GM23338 (cell line): ENCODE results near the gene CX3CL1. TPM values are rescaled to one million over a fixed set of nuclear protein-coding genes. Genes with fewer than 3 reads are reported as not detected.

Experiments
- ATAC-seq: fragments of 200-7000 bp; cut with Tn5 transposase; 3 replicates; pipeline ENCODE4 v1.9.1; 2020
- DNase-seq: peaks from one replicate; pipeline ENCODE4 v3.0.0-alpha.2; 2015; ENCODE audit warnings: low spot score
- H2AFZ ChIP-seq: fragments of 200-600 bp; sonication (generic); 2 replicates; pipeline ENCODE4 v1.8.0; 2016; ENCODE audit warnings: antibody characterized with exemption, mild to moderate bottlenecking, moderate library complexity
- H3F3A ChIP-seq: fragments of 200-600 bp; sonication (generic); replicated peaks from 2 replicates; pipeline ENCODE4 v1.8.0; 2017; ENCODE audit warnings: antibody characterized with exemption, mixed run types, low read depth
- H3K27ac ChIP-seq: fragments of 200-600 bp; sonication (generic); 2 replicates; pipeline ENCODE4 v1.6.1; 2016; ENCODE audit warnings: low read depth
- H3K27me3 ChIP-seq: fragments of 200-600 bp; sonication (generic); 2 replicates; pipeline ENCODE4 v1.8.0; 2016; ENCODE audit warnings: mild to moderate bottlenecking, mixed run types, moderate library complexity; ENCODE audit not compliant: insufficient read depth
- H3K36me3 ChIP-seq: fragments of 200-600 bp; sonication (generic); 2 replicates; pipeline ENCODE4 v1.8.0; 2016; ENCODE audit warnings: mild to moderate bottlenecking; ENCODE audit not compliant: insufficient read depth
- H3K4me1 ChIP-seq: fragments of 200-600 bp; sonication (generic); 2 replicates; pipeline ENCODE4 v1.8.0; 2016; ENCODE audit warnings: mild to moderate bottlenecking, moderate library complexity; ENCODE audit not compliant: insufficient read depth
- H3K4me2 ChIP-seq: fragments of 200-600 bp; sonication (generic); 2 replicates; pipeline ENCODE4 v1.7.1; 2017; ENCODE audit warnings: mixed run types
- H3K4me3 ChIP-seq: fragments of 200-600 bp; sonication (generic); 2 replicates; pipeline ENCODE4 v1.6.1; 2016; ENCODE audit warnings: mixed run types
- H3K79me2 ChIP-seq: fragments of 200-600 bp; sonication (generic); replicated peaks from 2 replicates; pipeline ENCODE4 v1.8.0; 2017; ENCODE audit warnings: mild to moderate bottlenecking; ENCODE audit not compliant: insufficient read depth
- H3K9me2 ChIP-seq: fragments of 200-600 bp; sonication (generic); 2 replicates; pipeline ENCODE4 v1.8.0; 2017; ENCODE audit not compliant: insufficient read depth
- H4K20me1 ChIP-seq: fragments of 200-600 bp; sonication (generic); replicated peaks from 2 replicates; pipeline ENCODE4 v1.8.0; 2017; ENCODE audit warnings: mild to moderate bottlenecking; ENCODE audit not compliant: insufficient read depth
- H3K27ac Mint-ChIP-seq: 2 replicates; pipeline ENCODE4 v1.8.0; 2020; ENCODE audit warnings: inconsistent platforms, mild to moderate bottlenecking, moderate library complexity, mixed read lengths
- H3K27me3 Mint-ChIP-seq: 3 replicates; pipeline ENCODE4 v1.8.0; 2022; ENCODE audit warnings: low read depth, mild to moderate bottlenecking, moderate library complexity, mixed read lengths, inconsistent platforms; ENCODE audit not compliant: insufficient read depth, poor library complexity
- H3K36me3 Mint-ChIP-seq: 3 replicates; pipeline ENCODE4 v1.8.0; 2021; ENCODE audit warnings: low read depth, mild to moderate bottlenecking, inconsistent platforms, moderate library complexity, mixed read lengths
- H3K4me1 Mint-ChIP-seq: 3 replicates; pipeline ENCODE4 v1.8.0; 2020; ENCODE audit warnings: mild to moderate bottlenecking, inconsistent platforms, mixed read lengths
- H3K4me3 Mint-ChIP-seq: 3 replicates; pipeline ENCODE4 v1.8.0; 2021; ENCODE audit warnings: moderate library complexity, mild to moderate bottlenecking, inconsistent platforms, mixed read lengths
- H3K9me3 Mint-ChIP-seq: 3 replicates; pipeline ENCODE4 v1.8.0; 2020; ENCODE audit warnings: moderate library complexity, mild to moderate bottlenecking, inconsistent platforms, mixed read lengths
- EZH2phosphoT487 ChIP-seq: fragments of 200-600 bp; sonication (generic); IDR thresholded peaks from one replicate; pipeline ENCODE4 v1.8.1; 2018; ENCODE audit warnings: antibody characterized with exemption; ENCODE audit not compliant: unreplicated experiment
- NANOG ChIP-seq: IDR thresholded peaks from 2 replicates; pipeline ENCODE4 v1.6.1; 2016; ENCODE audit warnings: antibody characterized with exemption, borderline replicate concordance
- POLR2AphosphoS5 ChIP-seq: IDR thresholded peaks from 2 replicates; pipeline ENCODE4 v1.6.1; 2016; ENCODE audit warnings: antibody characterized with exemption, low read depth
- STAT1 ChIP-seq: IDR thresholded peaks from one replicate; pipeline ENCODE4 v1.6.1; 2016; ENCODE audit warnings: antibody characterized with exemption; ENCODE audit not compliant: unreplicated experiment
- polyA plus RNA-seq: library from polyadenylated mRNA; unstranded; fragments of >200 nt; fragmentation: Nextera tagmentation; extraction: Ambion mirVana; gene quantifications from 2 replicates; pipeline ENCODE4 v1.2.1, GENCODE V29; 2016
- total RNA-seq: library from RNA; depleted of rRNA; stranded (reverse); fragments of >200 nt; shearing (Covaris generic); gene quantifications from 2 replicates; pipeline ENCODE4 v1.2.3, GENCODE V29; 2014
- TF ChIP-seq, protein P1 (sequence below): fragments of 250-450 bp; sonication (Bioruptor Pico); IDR thresholded peaks from 2 replicates; pipeline ENCODE4 v1.5.0; 2020; ENCODE audit warnings: mild to moderate bottlenecking, moderate library complexity
- TF ChIP-seq, protein P2 (sequence below): IDR thresholded peaks from 2 replicates; pipeline ENCODE4 v1.6.1; 2016; ENCODE audit warnings: antibody characterized with exemption

Gene CX3CL1
- total and polyA plus RNA-seq, 2 experiments from 2014 or later, result 0.24 to 2.8 TPM

- peaks cover 5% of the 10 kb centered on the region for H3K27me3 Mint-ChIP-seq
- Histone ChIP-seq H3K4me1 (no peaks in the 10 kb centered on the region), H3F3A (no peaks in the 10 kb centered on the region), H3K27me3 (no peaks in the 10 kb centered on the region), H4K20me1 (no peaks in the 10 kb centered on the region), H3K4me2 (no peak overlapping the region), H3K4me3 (no peak overlapping the region), H3K9me2 (no peaks in the 10 kb centered on the region), H3K79me2 (no peaks in the 10 kb centered on the region), H3K27ac (no peak overlapping the region), H3K36me3 (no peaks in the 10 kb centered on the region), H2AFZ (no peak overlapping the region)
- DNase-seq (no peak), ATAC-seq (no peak)
- no peak overlapping the region for H3K27ac Mint-ChIP-seq
- no peak overlapping the region for H3K4me3 Mint-ChIP-seq
- H3K9me3 Mint-ChIP-seq, result peaks cover 3% of the 10 kb centered on the region; the same call in 1 of the 3 replicates
- H3K36me3 Mint-ChIP-seq, result no peaks in the 10 kb centered on the region
- TF ChIP-seq EZH2phosphoT487, result no peak
- no peak for TF ChIP-seq STAT1
- TF ChIP-seq, protein P1, sequence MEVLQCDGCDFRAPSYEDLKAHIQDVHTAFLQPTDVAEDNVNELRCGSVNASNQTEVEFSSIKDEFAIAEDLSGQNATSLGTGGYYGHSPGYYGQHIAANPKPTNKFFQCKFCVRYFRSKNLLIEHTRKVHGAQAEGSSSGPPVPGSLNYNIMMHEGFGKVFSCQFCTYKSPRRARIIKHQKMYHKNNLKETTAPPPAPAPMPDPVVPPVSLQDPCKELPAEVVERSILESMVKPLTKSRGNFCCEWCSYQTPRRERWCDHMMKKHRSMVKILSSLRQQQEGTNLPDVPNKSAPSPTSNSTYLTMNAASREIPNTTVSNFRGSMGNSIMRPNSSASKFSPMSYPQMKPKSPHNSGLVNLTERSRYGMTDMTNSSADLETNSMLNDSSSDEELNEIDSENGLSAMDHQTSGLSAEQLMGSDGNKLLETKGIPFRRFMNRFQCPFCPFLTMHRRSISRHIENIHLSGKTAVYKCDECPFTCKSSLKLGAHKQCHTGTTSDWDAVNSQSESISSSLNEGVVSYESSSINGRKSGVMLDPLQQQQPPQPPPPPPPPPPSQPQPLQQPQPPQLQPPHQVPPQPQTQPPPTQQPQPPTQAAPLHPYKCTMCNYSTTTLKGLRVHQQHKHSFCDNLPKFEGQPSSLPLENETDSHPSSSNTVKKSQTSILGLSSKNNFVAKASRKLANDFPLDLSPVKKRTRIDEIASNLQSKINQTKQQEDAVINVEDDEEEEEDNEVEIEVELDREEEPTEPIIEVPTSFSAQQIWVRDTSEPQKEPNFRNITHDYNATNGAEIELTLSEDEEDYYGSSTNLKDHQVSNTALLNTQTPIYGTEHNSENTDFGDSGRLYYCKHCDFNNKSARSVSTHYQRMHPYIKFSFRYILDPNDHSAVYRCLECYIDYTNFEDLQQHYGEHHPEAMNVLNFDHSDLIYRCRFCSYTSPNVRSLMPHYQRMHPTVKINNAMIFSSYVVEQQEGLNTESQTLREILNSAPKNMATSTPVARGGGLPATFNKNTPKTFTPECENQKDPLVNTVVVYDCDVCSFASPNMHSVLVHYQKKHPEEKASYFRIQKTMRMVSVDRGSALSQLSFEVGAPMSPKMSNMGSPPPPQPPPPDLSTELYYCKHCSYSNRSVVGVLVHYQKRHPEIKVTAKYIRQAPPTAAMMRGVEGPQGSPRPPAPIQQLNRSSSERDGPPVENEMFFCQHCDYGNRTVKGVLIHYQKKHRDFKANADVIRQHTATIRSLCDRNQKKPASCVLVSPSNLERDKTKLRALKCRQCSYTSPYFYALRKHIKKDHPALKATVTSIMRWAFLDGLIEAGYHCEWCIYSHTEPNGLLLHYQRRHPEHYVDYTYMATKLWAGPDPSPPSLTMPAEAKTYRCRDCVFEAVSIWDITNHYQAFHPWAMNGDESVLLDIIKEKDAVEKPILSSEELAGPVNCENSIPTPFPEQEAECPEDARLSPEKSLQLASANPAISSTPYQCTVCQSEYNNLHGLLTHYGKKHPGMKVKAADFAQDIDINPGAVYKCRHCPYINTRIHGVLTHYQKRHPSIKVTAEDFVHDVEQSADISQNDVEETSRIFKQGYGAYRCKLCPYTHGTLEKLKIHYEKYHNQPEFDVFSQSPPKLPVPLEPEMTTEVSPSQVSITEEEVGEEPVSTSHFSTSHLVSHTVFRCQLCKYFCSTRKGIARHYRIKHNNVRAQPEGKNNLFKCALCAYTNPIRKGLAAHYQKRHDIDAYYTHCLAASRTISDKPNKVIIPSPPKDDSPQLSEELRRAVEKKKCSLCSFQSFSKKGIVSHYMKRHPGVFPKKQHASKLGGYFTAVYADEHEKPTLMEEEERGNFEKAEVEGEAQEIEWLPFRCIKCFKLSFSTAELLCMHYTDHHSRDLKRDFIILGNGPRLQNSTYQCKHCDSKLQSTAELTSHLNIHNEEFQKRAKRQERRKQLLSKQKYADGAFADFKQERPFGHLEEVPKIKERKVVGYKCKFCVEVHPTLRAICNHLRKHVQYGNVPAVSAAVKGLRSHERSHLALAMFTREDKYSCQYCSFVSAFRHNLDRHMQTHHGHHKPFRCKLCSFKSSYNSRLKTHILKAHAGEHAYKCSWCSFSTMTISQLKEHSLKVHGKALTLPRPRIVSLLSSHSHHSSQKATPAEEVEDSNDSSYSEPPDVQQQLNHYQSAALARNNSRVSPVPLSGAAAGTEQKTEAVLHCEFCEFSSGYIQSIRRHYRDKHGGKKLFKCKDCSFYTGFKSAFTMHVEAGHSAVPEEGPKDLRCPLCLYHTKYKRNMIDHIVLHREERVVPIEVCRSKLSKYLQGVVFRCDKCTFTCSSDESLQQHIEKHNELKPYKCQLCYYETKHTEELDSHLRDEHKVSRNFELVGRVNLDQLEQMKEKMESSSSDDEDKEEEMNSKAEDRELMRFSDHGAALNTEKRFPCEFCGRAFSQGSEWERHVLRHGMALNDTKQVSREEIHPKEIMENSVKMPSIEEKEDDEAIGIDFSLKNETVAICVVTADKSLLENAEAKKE (CRISPR knock-in tag), result no peak
- TF ChIP-seq POLR2AphosphoS5, result no peak
- no peak for TF ChIP-seq NANOG
- TF ChIP-seq, protein P2, sequence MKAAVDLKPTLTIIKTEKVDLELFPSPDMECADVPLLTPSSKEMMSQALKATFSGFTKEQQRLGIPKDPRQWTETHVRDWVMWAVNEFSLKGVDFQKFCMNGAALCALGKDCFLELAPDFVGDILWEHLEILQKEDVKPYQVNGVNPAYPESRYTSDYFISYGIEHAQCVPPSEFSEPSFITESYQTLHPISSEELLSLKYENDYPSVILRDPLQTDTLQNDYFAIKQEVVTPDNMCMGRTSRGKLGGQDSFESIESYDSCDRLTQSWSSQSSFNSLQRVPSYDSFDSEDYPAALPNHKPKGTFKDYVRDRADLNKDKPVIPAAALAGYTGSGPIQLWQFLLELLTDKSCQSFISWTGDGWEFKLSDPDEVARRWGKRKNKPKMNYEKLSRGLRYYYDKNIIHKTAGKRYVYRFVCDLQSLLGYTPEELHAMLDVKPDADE, result no peak
- H3K4me1 Mint-ChIP-seq, result no peaks in the 10 kb centered on the region
Observed at GRCh38 chr16:57395026-57395425, 22.7 kb downstream of the CX3CL1 start.
